D721Med (cell line): ENCODE data around the gene ZSCAN21.

Experiments used
- DNase-seq: peaks from one replicate; pipeline ENCODE4 v3.0.0; 2011; ENCODE audit warnings: low spot score; ENCODE audit not compliant: insufficient read length
- FAIRE-seq: peaks from 2 replicates; lab custom pipeline; 2011; peaks lifted over from hg19 to GRCh38; lab: Jason Lieb, UNC
- CTCF ChIP-seq: IDR thresholded peaks from 2 replicates; pipeline ENCODE4 v1.5.1; 2012; ENCODE audit warnings: mild to moderate bottlenecking, control low read depth; ENCODE audit not compliant: insufficient read depth; ENCODE audit errors: missing control alignments

ZSCAN21 gene

DNA sequence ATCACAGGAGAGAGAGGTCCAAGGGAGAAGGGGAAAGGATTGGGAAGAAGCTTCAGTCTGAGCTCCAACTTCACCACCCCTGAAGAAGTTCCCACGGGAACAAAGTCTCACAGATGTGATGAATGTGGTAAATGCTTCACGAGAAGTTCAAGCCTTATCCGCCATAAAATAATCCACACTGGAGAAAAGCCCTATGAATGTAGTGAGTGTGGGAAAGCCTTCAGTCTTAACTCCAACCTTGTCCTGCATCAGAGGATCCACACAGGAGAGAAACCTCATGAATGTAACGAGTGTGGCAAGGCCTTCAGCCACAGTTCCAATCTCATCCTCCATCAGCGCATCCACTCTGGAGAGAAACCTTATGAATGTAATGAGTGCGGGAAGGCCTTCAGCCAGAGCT is 16.0 kb upstream of the ZSCAN21 start:
- DNase-seq: no peak
- no peak for TF ChIP-seq CTCF
- FAIRE-seq: no peak

DNA sequence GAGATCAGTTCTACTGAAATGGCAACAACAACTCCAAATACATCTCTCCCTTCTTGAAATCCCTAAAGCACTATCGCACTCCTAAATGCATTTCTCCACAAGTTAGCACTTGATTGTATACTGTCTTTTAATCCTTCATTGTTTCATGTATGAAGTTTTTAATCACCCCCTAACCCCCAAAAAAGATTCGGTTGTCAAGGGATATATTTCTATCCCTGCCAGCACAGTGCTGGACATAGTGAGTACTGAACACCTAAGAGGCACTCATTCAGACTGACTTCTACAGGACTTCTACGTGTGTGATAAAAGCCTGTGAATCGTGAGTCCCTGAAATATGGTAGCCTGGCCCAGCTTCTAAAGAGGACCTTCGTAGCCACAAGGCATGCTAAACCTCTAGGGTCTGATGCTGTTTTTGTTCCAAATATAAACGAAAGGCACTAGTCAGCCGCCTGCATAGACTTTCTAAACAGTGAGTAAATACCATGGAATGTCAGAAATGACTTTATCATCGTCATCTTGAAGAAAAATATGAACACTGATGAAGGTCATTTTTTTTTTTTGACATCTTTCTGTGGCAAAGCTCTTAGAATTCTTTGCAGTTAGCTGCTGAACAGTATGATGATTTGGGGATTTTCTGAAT is 14.6 kb upstream of the ZSCAN21 start:
- no peak for DNase-seq
- no peak for TF ChIP-seq CTCF
- no peak for FAIRE-seq

GRCh38 chr7:100035876-100036275 is 13.7 kb upstream of the ZSCAN21 start:
- TF ChIP-seq CTCF: no peak
- DNase-seq: no peak
- FAIRE-seq: no peak

- no peak for FAIRE-seq
- no peak for TF ChIP-seq CTCF
- DNase-seq: no peak
Observed at GRCh38 chr7:100038326-100038725, 11.2 kb upstream of the ZSCAN21 start.

DNA sequence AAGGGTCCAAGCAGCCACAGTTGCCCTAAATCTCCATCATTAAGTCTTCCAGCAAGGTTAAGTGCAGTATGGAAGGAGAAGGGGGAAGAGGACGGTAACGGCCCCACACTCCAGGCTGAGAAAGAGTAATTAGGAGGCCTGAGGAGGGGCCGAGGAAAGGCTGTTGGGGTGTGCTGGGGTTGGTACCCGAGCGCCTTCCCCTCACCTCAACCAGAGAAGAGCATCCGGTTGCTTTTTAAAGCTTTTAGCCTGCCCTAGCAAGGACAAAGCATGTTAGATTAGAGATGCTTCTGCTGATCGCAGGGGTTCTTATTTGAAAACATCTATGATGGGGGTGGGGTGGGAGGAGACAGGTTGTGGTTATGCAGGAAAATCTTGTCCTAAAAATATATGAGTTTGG is 9.0 kb upstream of the ZSCAN21 start:
- TF ChIP-seq CTCF: no peak
- FAIRE-seq: no peak
- no peak for DNase-seq

GRCh38 chr7:100044718-100045117 is 4.9 kb upstream of the ZSCAN21 start:
- no peak for TF ChIP-seq CTCF
- DNase-seq (no peak), FAIRE-seq (no peak)

DNA sequence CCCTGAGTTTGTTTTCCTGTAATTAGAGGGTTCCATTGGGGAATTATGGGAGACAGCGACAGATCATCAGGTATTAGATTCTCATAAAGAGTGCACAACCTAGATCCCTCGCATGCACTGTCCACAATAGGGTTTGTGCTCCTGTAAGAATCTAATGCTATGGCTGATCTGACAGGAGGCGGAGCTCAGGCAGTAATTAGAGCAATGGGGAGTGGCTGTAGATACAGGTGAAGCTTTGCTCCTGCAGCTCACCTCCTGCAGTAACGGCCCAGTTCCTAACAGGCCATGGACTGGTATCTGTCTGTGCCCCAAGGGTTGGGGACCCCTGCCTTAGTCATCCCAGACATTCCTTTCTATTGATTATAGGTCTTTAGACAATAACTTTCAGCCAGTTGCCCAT is 894 bp upstream of the ZSCAN21 start:
- no peak for TF ChIP-seq CTCF

More for the DNA sequence above, 894 bp upstream of the ZSCAN21 start:
- no peak for FAIRE-seq
- no peak for DNase-seq
